Caco-2 (cell line): ENCODE results near the gene SCGB1C2. TPM values are rescaled to one million over a fixed set of nuclear protein-coding genes. Genes with fewer than 3 reads are reported as not detected.

ENCODE experiments used
- BruUV-seq: library from RNA; stranded (reverse); fragments of 400-500 nt; replicated peaks from 2 replicates; lab custom pipeline; 2021; lab: Mats Ljungman, UMichigan
- CTCF ChIA-PET: fragments of 300-600 bp; sonication (Branson Sonifier 250); formaldehyde crosslinking; loops from one replicate; lab custom pipeline; 2022; ENCODE audit warnings: antibody characterized with exemption; lab: Charles Lee
- POLR2A ChIA-PET: fragments of 300-600 bp; sonication (Branson Sonifier 250); formaldehyde crosslinking; loops from one replicate; lab custom pipeline; 2022; ENCODE audit warnings: antibody characterized with exemption; lab: Charles Lee
- DNase-seq, 2 experiments: peaks; one replicate each; pipeline versions ENCODE4 v3.0.0 to v3.0.0-alpha.2; 2020 to 2022
- H3K27me3 ChIP-seq: replicated peaks from 2 replicates; pipeline ENCODE4 v1.6.0; 2011; ENCODE audit warnings: low read length; ENCODE audit not compliant: control insufficient read depth, insufficient read depth
- H3K36me3 ChIP-seq: 2 replicates; pipeline ENCODE4 v1.5.1; 2011; ENCODE audit warnings: low read length; ENCODE audit not compliant: control insufficient read depth, insufficient read depth
- H3K4me1 ChIP-seq: fragments of 250-450 bp; sonication (Bioruptor Pico); 2 replicates; pipeline ENCODE4 v1.5.1; 2020; ENCODE audit warnings: mild to moderate bottlenecking
- H3K4me3 ChIP-seq: 2 replicates; pipeline ENCODE4 v1.5.1; 2011; ENCODE audit warnings: low read depth, mild to moderate bottlenecking, control low read depth, low read length
- H3K9me3 ChIP-seq: fragments of 250-450 bp; sonication (Bioruptor Pico); 2 replicates; pipeline ENCODE4 v1.5.1; 2020; ENCODE audit warnings: mild to moderate bottlenecking, moderate library complexity
- H3K27ac Mint-ChIP-seq: one replicate; pipeline ENCODE4 v1.8.0; 2022; ENCODE audit warnings: mixed read lengths; ENCODE audit not compliant: unreplicated experiment
- H3K27me3 Mint-ChIP-seq: one replicate; pipeline ENCODE4 v1.8.0; 2022; ENCODE audit warnings: mixed read lengths; ENCODE audit not compliant: insufficient read depth, unreplicated experiment
- H3K36me3 Mint-ChIP-seq: one replicate; pipeline ENCODE4 v1.8.0; 2022; ENCODE audit warnings: mild to moderate bottlenecking, mixed read lengths; ENCODE audit not compliant: insufficient read depth, unreplicated experiment
- H3K4me1 Mint-ChIP-seq: one replicate; pipeline ENCODE4 v1.8.0; 2022; ENCODE audit warnings: low read depth, mixed read lengths; ENCODE audit not compliant: unreplicated experiment
- H3K4me3 Mint-ChIP-seq: one replicate; pipeline ENCODE4 v1.8.0; 2022; ENCODE audit warnings: mild to moderate bottlenecking, moderate library complexity, mixed read lengths; ENCODE audit not compliant: unreplicated experiment
- H3K9me3 Mint-ChIP-seq: one replicate; pipeline ENCODE4 v1.8.0; 2022; ENCODE audit warnings: mixed read lengths; ENCODE audit not compliant: unreplicated experiment
- CTCF ChIP-seq, 2 experiments: fragments of 200-600 bp in 1 of 2; IDR thresholded peaks; 1 replicate in 1 of 2; 2 replicates in 1 of 2; pipeline versions ENCODE4 v1.5.1 to v1.8.0; 2011 to 2022; ENCODE audit warnings: antibody characterized with exemption in 1 of 2, control low read depth in 1 of 2, inconsistent platforms in 1 of 2, low read depth in 1 of 2, low read length in 1 of 2, mild to moderate bottlenecking in 1 of 2, moderate library complexity in 1 of 2; ENCODE audit not compliant: insufficient read depth in 1 of 2, severe bottlenecking in 1 of 2, unreplicated experiment in 1 of 2
- intact Hi-C: fragments of 100-400 bp; cut with micrococcal nuclease; formaldehyde crosslinking; loops from one replicate; pipeline ENCODE4 v1.10.0; 2022; ENCODE audit not compliant: unreplicated experiment
- total RNA-seq: library from RNA; stranded (reverse); gene quantifications from 2 replicates; pipeline ENCODE4 v1.2.3, GENCODE V29; 2022

SCGB1C2 gene
- total RNA-seq, 1 experiment from 2014 or later = not detected

GRCh38 chr17:149231-149630 lies 11.9 kb downstream of the SCGB1C2 start:
- BruUV-seq = no TSS peak
- peak in 1 of 2 experiments; percentile 0 for DNase-seq
- H3K4me3 Mint-ChIP-seq = no peak overlapping the region
- ChIA-PET POLR2A (no interaction called here), CTCF (interaction anchor here (0.6 kb wide), 1 partner anchor 143 kb away, joined by 3 read pairs; no protein-coding TSS in a partner anchor)
- TF ChIP-seq CTCF (IDR thresholded peaks at IDR 0.05; ENCODE audit: insufficient read depth in 1 of 2, low read depth in 1 of 2, low read length in 1 of 2, severe bottlenecking in 1 of 2, unreplicated experiment in 1 of 2) = no peak
- Histone ChIP-seq H3K36me3 (no peaks in the 10 kb centered on the region), H3K27me3 (no peaks in the 10 kb centered on the region), H3K9me3 (no peaks in the 10 kb centered on the region), H3K4me1 (no peaks in the 10 kb centered on the region), H3K4me3 (no peak overlapping the region)
- H3K27me3 Mint-ChIP-seq = peaks cover 6% of the 10 kb centered on the region
- H3K27ac Mint-ChIP-seq = no peak overlapping the region
- intact Hi-C loops = no loop called here
- H3K9me3 Mint-ChIP-seq = no peaks in the 10 kb centered on the region
- H3K36me3 Mint-ChIP-seq = no peaks in the 10 kb centered on the region
- no peaks in the 10 kb centered on the region for H3K4me1 Mint-ChIP-seq

GRCh38 chr17:149897-150584 lies 12.7 kb downstream of the SCGB1C2 start:
- no peaks in the 10 kb centered on the region for H3K36me3 Mint-ChIP-seq
- no peak for TF ChIP-seq CTCF (IDR thresholded peaks at IDR 0.05; ENCODE audit: insufficient read depth in 1 of 2, low read depth in 1 of 2, low read length in 1 of 2, severe bottlenecking in 1 of 2, unreplicated experiment in 1 of 2)
- H3K27ac Mint-ChIP-seq = no peak overlapping the region
- no peaks in the 10 kb centered on the region for H3K27me3 ChIP-seq
- no peaks in the 10 kb centered on the region for H3K36me3 ChIP-seq
- no peaks in the 10 kb centered on the region for H3K4me1 ChIP-seq
- no peak overlapping the region for H3K4me3 ChIP-seq
- H3K9me3 ChIP-seq = no peaks in the 10 kb centered on the region
- H3K4me3 Mint-ChIP-seq = no peak overlapping the region
- H3K27me3 Mint-ChIP-seq = peaks cover 6% of the 10 kb centered on the region
- DNase-seq = peak; percentile 7 to 39
- no peaks in the 10 kb centered on the region for H3K4me1 Mint-ChIP-seq
- POLR2A ChIA-PET = no interaction called here
- intact Hi-C loops = no loop called here
- CTCF ChIA-PET = no interaction called here
- H3K9me3 Mint-ChIP-seq = no peaks in the 10 kb centered on the region
- BruUV-seq = no TSS peak

GRCh38 chr17:151004-151403 lies 13.6 kb downstream of the SCGB1C2 start:
- no peak for DNase-seq
- no peaks in the 10 kb centered on the region for H3K36me3 ChIP-seq
- ChIA-PET CTCF (no interaction called here), POLR2A (interaction anchor here (0.7 kb wide), 1 partner anchor 15 kb away, joined by 3 read pairs; no protein-coding TSS in a partner anchor)
- no peaks in the 10 kb centered on the region for H3K36me3 Mint-ChIP-seq
- H3K27me3 Mint-ChIP-seq = peaks cover 6% of the 10 kb centered on the region
- H3K9me3 Mint-ChIP-seq = no peaks in the 10 kb centered on the region
- no peak overlapping the region for H3K27ac Mint-ChIP-seq
- no peak overlapping the region for H3K4me3 ChIP-seq
- no peaks in the 10 kb centered on the region for H3K4me1 ChIP-seq
- H3K4me3 Mint-ChIP-seq = no peak overlapping the region
- no peaks in the 10 kb centered on the region for H3K9me3 ChIP-seq
- no peaks in the 10 kb centered on the region for H3K27me3 ChIP-seq
- no peak for TF ChIP-seq CTCF (IDR thresholded peaks at IDR 0.05; ENCODE audit: insufficient read depth in 1 of 2, low read depth in 1 of 2, low read length in 1 of 2, severe bottlenecking in 1 of 2, unreplicated experiment in 1 of 2)
- BruUV-seq = no TSS peak
- intact Hi-C loops = no loop called here
- no peaks in the 10 kb centered on the region for H3K4me1 Mint-ChIP-seq
